K562 (cell line): ENCODE measurements around the gene RNF227. TPM values are rescaled to one million over a fixed set of nuclear protein-coding genes. Genes with fewer than 3 reads are reported as not detected.

ENCODE experiments used
- ATF7 ChIP-seq: fragments of 450-650 bp; IDR thresholded peaks from 2 replicates; pipeline ENCODE4 v1.7.1; 2014; ENCODE audit warnings: mild to moderate bottlenecking, moderate library complexity
- BHLHE40 ChIP-seq: IDR thresholded peaks from 2 replicates; pipeline ENCODE4 v1.6.1; 2011; ENCODE audit warnings: low read length, improper control_type of control experiment
- HDAC8 ChIP-seq: fragments of 450-650 bp; IDR thresholded peaks from 2 replicates; pipeline ENCODE4 v1.6.1; 2016; ENCODE audit warnings: mild to moderate bottlenecking, missing genetic modification characterization, moderate library complexity, missing compliant biosample characterization
- HMGN3 ChIP-seq: IDR thresholded peaks from 2 replicates; pipeline ENCODE4 v1.6.1; 2011; ENCODE audit warnings: borderline replicate concordance, low read depth, mild to moderate bottlenecking, mixed read lengths, low read length; ENCODE audit not compliant: insufficient read length; ENCODE audit errors: extremely low read depth
- LEF1 ChIP-seq: fragments of 450-650 bp; IDR thresholded peaks from 2 replicates; pipeline ENCODE4 v1.6.1; 2016; ENCODE audit warnings: mild to moderate bottlenecking
- MEIS2 ChIP-seq: fragments of 450-650 bp; IDR thresholded peaks from 2 replicates; pipeline ENCODE4 v1.6.1; 2014; ENCODE audit warnings: mild to moderate bottlenecking; ENCODE audit not compliant: partially characterized antibody
- TBP ChIP-seq: optimal IDR thresholded peaks from 2 replicates; pipeline ENCODE3; 2011; ENCODE audit warnings: low read depth, low read length, improper control_type of control experiment
- TEAD4 ChIP-seq, 2 experiments: sonication (generic) in 1 of 2; formaldehyde crosslinking in 1 of 2; IDR thresholded peaks; 2 replicates each; pipeline versions ENCODE4 v1.6.1 to v1.8.0; 2012 to 2022; ENCODE audit warnings: borderline replicate concordance in 1 of 2, inconsistent platforms in 1 of 2, low read length in 1 of 2, mild to moderate bottlenecking in 1 of 2, missing genetic modification reagents in 1 of 2
- ZBTB17 ChIP-seq: fragments of 450-650 bp; formaldehyde crosslinking; IDR thresholded peaks from 2 replicates; pipeline ENCODE4 v1.4.0; 2020; ENCODE audit warnings: mild to moderate bottlenecking
- ZNF263 ChIP-seq: sonication (generic); formaldehyde crosslinking; IDR thresholded peaks from 2 replicates; pipeline ENCODE4 v1.8.0; 2022; ENCODE audit warnings: mild to moderate bottlenecking, missing genetic modification reagents, borderline replicate concordance
- ZNF644 ChIP-seq: fragments of 200-800 bp; sonication (Bioruptor generic); IDR thresholded peaks from 2 replicates; pipeline ENCODE4 v1.6.1; 2016; ENCODE audit warnings: low read depth, missing genetic modification characterization, missing compliant biosample characterization
- polyA plus RNA-seq, 8 experiments: library from polyadenylated mRNA; depleted of rRNA in 4 of 8; stranded (reverse) in 5 of 8; unstranded in 3 of 8; fragments of >200 nt; fragmentation: Nextera tagmentation in 2 of 8; fragmentation: Illumina TruSeq in 1 of 8; extraction: Ambion mirVana in 2 of 8; extraction: Trizol in 1 of 8; gene quantifications; 2 replicates each; pipeline versions ENCODE4 v1.2.1 to v1.2.3, GENCODE V29; 2011 to 2014; ENCODE audit warnings: inconsistent platforms in 1 of 8, missing spikeins in 1 of 8
- total RNA-seq, 7 experiments: library from RNA; depleted of rRNA in 6 of 7; stranded (reverse); fragments of >200 nt in 6 of 7; fragmentation: Illumina TruSeq in 2 of 7; extraction: Trizol in 2 of 7; gene quantifications; 2 replicates each; pipeline versions ENCODE4 v1.2.1 to v1.2.3, GENCODE V29; 2011 to 2021; ENCODE audit warnings: low replicate concordance in 1 of 7
- TF ChIP-seq, protein P1 (sequence below): fragments of 250-450 bp; sonication (Bioruptor Pico); IDR thresholded peaks from 2 replicates; pipeline ENCODE4 v1.8.0; 2021; ENCODE audit warnings: moderate library complexity, mild to moderate bottlenecking, inconsistent platforms
- TF ChIP-seq, protein P2 (sequence below): sonication (generic); formaldehyde crosslinking; IDR thresholded peaks from 2 replicates; pipeline ENCODE4 v1.8.0; 2022; ENCODE audit warnings: mild to moderate bottlenecking, missing genetic modification reagents
- TF ChIP-seq, protein P3 (sequence below): fragments of 200-800 bp; sonication (Bioruptor generic); IDR thresholded peaks from 2 replicates; pipeline ENCODE4 v1.6.1; 2017; ENCODE audit warnings: missing genetic modification characterization, missing compliant biosample characterization
- TF ChIP-seq, protein P4 (sequence below), 2 experiments: fragments of 450-650 bp; conservative IDR thresholded peaks; 2 replicates each; pipeline ENCODE4 v1.6.1; 2017; ENCODE audit warnings: mild to moderate bottlenecking in 2 of 2, moderate library complexity in 2 of 2

RNF227 gene
- total and polyA plus RNA-seq, 9 of the 15 experiments (the other 6 are each of a cell fraction or from before 2014, with no cell fraction given): 1.1 to 6.7 (median 2.3) TPM

DNA sequence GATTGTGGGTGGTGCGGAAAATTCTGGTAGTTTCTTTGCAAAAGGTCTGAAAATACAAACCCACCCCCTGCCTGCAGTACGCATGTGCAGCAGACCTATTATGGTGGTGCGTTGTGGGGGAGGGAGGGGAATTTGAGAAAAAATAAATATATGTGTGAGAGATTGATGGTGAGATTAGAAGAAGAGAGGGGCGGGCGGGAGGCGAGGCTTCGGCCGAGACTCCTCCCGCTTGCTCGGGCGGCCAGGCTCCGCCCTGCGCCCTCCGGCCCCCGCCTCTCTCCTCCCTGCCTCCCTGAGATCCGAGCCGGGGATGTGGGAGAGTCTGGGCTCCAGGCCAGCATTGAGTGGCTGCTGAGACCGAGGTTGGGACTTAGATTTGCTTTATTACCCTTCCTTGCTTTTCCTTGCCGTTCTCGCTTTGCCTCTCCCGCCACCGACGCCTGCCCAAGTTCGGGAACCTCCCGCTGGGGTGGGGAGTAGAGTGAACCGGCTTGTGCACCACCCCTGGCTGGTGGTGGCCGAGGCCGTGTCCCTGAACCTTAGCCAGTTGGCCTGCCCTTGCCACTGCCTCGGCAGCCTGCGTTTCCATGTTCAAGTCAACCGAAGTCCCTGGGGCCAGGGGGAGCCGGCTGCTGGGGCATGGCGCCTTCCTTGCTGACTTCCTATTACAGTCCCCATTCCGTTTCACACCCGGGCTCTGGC, 28.5 kb downstream of the RNF227 start (continued):
- TF ChIP-seq HDAC8 (tag) (no peak), BHLHE40 (no peak), LEF1 (no peak), HMGN3 (peak; percentile 67), ATF7 (peak; percentile 20; the same call in 1 of the 2 replicates), ZNF644 (tag) (no peak), TBP (no peak), MEIS2 (peak; percentile 68), TEAD4 (IDR thresholded peaks at IDR 0.05; ENCODE audit: low read length) (no peak), TEAD4 (CRISPR knock-in tag; IDR thresholded peaks at IDR 0.05; ENCODE audit: borderline replicate concordance) (no peak), ZNF263 (CRISPR knock-in tag) (peak; percentile 83; the same call in 1 of the 2 replicates), ZBTB17 (0 out of 2 replicates have a peak, but pooled peaks have one; percentile 20)
- TF ChIP-seq, protein P1, sequence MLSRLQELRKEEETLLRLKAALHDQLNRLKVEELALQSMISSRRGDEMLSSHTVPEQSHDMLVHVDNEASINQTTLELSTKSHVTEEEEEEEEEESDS (CRISPR knock-in tag): no peak
- TF ChIP-seq, protein P2, sequence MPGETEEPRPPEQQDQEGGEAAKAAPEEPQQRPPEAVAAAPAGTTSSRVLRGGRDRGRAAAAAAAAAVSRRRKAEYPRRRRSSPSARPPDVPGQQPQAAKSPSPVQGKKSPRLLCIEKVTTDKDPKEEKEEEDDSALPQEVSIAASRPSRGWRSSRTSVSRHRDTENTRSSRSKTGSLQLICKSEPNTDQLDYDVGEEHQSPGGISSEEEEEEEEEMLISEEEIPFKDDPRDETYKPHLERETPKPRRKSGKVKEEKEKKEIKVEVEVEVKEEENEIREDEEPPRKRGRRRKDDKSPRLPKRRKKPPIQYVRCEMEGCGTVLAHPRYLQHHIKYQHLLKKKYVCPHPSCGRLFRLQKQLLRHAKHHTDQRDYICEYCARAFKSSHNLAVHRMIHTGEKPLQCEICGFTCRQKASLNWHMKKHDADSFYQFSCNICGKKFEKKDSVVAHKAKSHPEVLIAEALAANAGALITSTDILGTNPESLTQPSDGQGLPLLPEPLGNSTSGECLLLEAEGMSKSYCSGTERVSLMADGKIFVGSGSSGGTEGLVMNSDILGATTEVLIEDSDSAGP (CRISPR knock-in tag): no peak
- TF ChIP-seq, protein P3, sequence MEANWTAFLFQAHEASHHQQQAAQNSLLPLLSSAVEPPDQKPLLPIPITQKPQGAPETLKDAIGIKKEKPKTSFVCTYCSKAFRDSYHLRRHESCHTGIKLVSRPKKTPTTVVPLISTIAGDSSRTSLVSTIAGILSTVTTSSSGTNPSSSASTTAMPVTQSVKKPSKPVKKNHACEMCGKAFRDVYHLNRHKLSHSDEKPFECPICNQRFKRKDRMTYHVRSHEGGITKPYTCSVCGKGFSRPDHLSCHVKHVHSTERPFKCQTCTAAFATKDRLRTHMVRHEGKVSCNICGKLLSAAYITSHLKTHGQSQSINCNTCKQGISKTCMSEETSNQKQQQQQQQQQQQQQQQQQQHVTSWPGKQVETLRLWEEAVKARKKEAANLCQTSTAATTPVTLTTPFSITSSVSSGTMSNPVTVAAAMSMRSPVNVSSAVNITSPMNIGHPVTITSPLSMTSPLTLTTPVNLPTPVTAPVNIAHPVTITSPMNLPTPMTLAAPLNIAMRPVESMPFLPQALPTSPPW (CRISPR knock-in tag): peak; percentile 92
- TF ChIP-seq, protein P4, sequence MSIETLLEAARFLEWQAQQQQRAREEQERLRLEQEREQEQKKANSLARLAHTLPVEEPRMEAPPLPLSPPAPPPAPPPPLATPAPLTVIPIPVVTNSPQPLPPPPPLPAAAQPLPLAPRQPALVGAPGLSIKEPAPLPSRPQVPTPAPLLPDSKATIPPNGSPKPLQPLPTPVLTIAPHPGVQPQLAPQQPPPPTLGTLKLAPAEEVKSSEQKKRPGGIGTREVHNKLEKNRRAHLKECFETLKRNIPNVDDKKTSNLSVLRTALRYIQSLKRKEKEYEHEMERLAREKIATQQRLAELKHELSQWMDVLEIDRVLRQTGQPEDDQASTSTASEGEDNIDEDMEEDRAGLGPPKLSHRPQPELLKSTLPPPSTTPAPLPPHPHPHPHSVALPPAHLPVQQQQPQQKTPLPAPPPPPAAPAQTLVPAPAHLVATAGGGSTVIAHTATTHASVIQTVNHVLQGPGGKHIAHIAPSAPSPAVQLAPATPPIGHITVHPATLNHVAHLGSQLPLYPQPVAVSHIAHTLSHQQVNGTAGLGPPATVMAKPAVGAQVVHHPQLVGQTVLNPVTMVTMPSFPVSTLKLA (conservative IDR thresholded peaks at IDR 0.05): no peak; a peak in 1 of 4 replicates
